BJ (cell line): ENCODE measurements around the gene SH3D19. TPM values are rescaled to one million over a fixed set of nuclear protein-coding genes. Genes with fewer than 3 reads are reported as not detected.

Experiments
- CTCF ChIA-PET: fragments of 350-600 bp; formaldehyde crosslinking; extraction: SDS; loops from one replicate; lab custom pipeline; 2021; ENCODE audit warnings: antibody characterized with exemption, inconsistent platforms; lab: Yijun Ruan, JAX
- POLR2A ChIA-PET: fragments of 300-600 bp; sonication (Branson Sonifier 250); formaldehyde crosslinking; extraction: SDS; loops from one replicate; lab custom pipeline; 2021; ENCODE audit warnings: antibody characterized with exemption; lab: Charles Lee
- DNase-seq: peaks from one replicate; pipeline ENCODE4 v3.0.0-alpha.2; 2011; ENCODE audit warnings: low read depth
- H3K27me3 ChIP-seq: 2 replicates; pipeline ENCODE4 v1.6.0; 2011; ENCODE audit warnings: low read length; ENCODE audit not compliant: control insufficient read depth, insufficient read depth
- H3K36me3 ChIP-seq: 2 replicates; pipeline ENCODE4 v1.5.1; 2011; ENCODE audit warnings: low read length; ENCODE audit not compliant: control insufficient read depth, insufficient read depth
- H3K4me3 ChIP-seq: 2 replicates; pipeline ENCODE4 v1.5.1; 2011; ENCODE audit warnings: low read depth, mild to moderate bottlenecking, control low read depth, low read length
- CTCF ChIP-seq: IDR thresholded peaks from 2 replicates; pipeline ENCODE4 v1.5.1; 2011; ENCODE audit warnings: low read depth, mild to moderate bottlenecking, control low read depth, inconsistent platforms, low read length, moderate library complexity; ENCODE audit not compliant: insufficient read depth
- polyA plus RNA-seq: library from polyadenylated mRNA; depleted of rRNA; stranded (reverse); fragments of >200 nt; gene quantifications from 2 replicates; pipeline ENCODE4 v1.2.3, GENCODE V29; 2011

The SH3D19 gene
- polyA plus RNA-seq, 1 experiment = 16.2 TPM

GRCh38 chr4:151157543-151157942, 167.9 kb downstream of the SH3D19 start:
- ChIA-PET CTCF (interaction anchor here (1.4 kb wide), 1 partner anchor 9 kb away, joined by 3 read pairs; no protein-coding TSS in a partner anchor), POLR2A (no interaction called here)
- Histone ChIP-seq H3K36me3 (no peaks in the 10 kb centered on the region; the same call in 1 of the 2 replicates), H3K27me3 (no peaks in the 10 kb centered on the region), H3K4me3 (no peak overlapping the region)
- DNase-seq = no peak
- TF ChIP-seq CTCF = no peak

GRCh38 chr4:151153585-151153984, 171.8 kb downstream of the SH3D19 start:
- CTCF ChIA-PET = no interaction called here
- Histone ChIP-seq H3K4me3 (no peak overlapping the region), H3K36me3 (no peaks in the 10 kb centered on the region), H3K27me3 (no peaks in the 10 kb centered on the region)
- TF ChIP-seq CTCF = no peak
- POLR2A ChIA-PET = no interaction called here
- DNase-seq = no peak

GRCh38 chr4:151152028-151152427, 173.4 kb downstream of the SH3D19 start:
- no peak for TF ChIP-seq CTCF
- ChIA-PET POLR2A (no interaction called here), CTCF (interaction anchor here (0.9 kb wide), 1 partner anchor 8 kb away, joined by 3 read pairs; no protein-coding TSS in a partner anchor)
- no peak for DNase-seq
- H3K27me3 ChIP-seq = no peaks in the 10 kb centered on the region
- no peaks in the 10 kb centered on the region for H3K36me3 ChIP-seq
- no peak overlapping the region for H3K4me3 ChIP-seq

GRCh38 chr4:151150821-151151580, 174.4 kb downstream of the SH3D19 start:
- TF ChIP-seq CTCF = no peak
- Histone ChIP-seq H3K36me3 (no peaks in the 10 kb centered on the region), H3K27me3 (no peaks in the 10 kb centered on the region), H3K4me3 (no peak overlapping the region)
- DNase-seq = no peak
- ChIA-PET CTCF (interaction anchor here (0.9 to 1.0 kb wide), 2 partner anchors 9 to 126 kb away, joined by 3 to 4 read pairs; partner anchors contain the start of gene PRSS48), POLR2A (interaction anchor here (0.6 kb wide), 1 partner anchor 11 kb away, joined by 3 read pairs; no protein-coding TSS in a partner anchor)

- no peak overlapping the region for H3K4me3 ChIP-seq
- CTCF ChIA-PET = interaction anchor here (0.5 to 1.9 kb wide), 6 partner anchors 9 to 130 kb away, joined by 3 to 6 read pairs (median 3); partner anchors contain the start of gene PRSS48
- no peak for TF ChIP-seq CTCF
- H3K27me3 ChIP-seq = no peaks in the 10 kb centered on the region
- POLR2A ChIA-PET = no interaction called here
- peaks cover 1% of the 10 kb centered on the region; the same call in 1 of the 2 replicates for H3K36me3 ChIP-seq
- no peak for DNase-seq
Observed at GRCh38 chr4:151148261-151148660, 177.1 kb downstream of the SH3D19 start.
